GM19455 (cell line): Measurements from ENCODE around the gene EIF4A3.
"Not testable (repeated sequence)": the region's sequence is repeated elsewhere in the genome, so short reads cannot be mapped to it uniquely, and the experiment has no call there.

Source experiments
- ATAC-seq: cut with Tn5 transposase; IDR thresholded peaks from one replicate; pipeline ENCODE4 v1.9.1; 2021; ENCODE audit not compliant: unreplicated experiment

EIF4A3 gene

GRCh38 chr17:80173126-80173525 is 26.2 kb upstream of the EIF4A3 start:
- ATAC-seq = no peak

- no peak for ATAC-seq
These were observed 24.8 kb upstream of the EIF4A3 start for GRCh38 chr17:80171681-80172080.

GRCh38 chr17:80169784-80170500 is 23.0 kb upstream of the EIF4A3 start, which contains the start of gene CARD14:
Gene CARD14, plus strand, starts transcription at chr17:80170030. Its CDS starts 11,409 bp downstream, at chr17:80181439.
- ATAC-seq = no peak

- ATAC-seq = no peak
These were observed 22.2 kb upstream of the EIF4A3 start for GRCh38 chr17:80169107-80169506.

- no peak for ATAC-seq
These were observed 21.4 kb upstream of the EIF4A3 start for GRCh38 chr17:80168371-80168770.

GRCh38 chr17:80166446-80166845 is 19.5 kb upstream of the EIF4A3 start:
- ATAC-seq = no peak

DNA sequence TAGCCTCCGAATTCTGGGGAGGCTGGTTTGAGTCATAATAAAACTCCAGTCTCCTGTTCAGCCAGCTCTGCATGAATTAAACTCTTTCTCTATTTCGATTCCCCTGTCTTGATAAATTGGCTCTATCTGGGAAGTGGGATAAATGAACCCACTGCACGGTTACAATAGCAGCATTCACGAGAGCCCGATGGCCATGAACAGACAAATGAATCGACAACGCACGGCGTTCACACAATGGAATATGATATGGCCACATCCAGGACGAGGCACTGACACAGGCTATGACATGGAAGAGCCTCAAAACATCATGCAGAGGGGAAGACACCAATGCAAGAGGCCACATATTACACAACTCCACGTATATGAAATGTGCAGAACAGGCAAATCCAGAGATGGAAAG is 17.3 kb upstream of the EIF4A3 start:
- ATAC-seq = no peak

DNA sequence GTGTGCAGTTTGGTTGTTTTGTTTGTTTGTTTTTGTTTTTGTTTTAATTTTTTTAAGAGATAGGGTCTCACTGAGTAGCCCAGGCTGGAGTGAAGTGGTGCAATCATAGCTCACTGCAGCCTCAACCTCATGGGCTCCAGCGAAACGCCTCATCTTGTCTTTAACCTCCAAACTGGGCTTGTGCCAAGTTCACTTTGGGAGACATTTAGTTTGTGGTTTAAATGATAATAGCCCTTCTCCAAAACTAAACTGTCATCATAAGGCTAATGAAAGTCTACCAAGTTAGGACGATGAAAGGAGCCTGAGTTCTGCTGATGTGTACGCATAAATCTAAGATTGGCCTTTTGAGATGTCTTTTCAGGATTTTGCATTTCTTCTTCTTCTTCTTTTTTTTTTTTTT is 16.4 kb upstream of the EIF4A3 start:
- no peak for ATAC-seq

DNA sequence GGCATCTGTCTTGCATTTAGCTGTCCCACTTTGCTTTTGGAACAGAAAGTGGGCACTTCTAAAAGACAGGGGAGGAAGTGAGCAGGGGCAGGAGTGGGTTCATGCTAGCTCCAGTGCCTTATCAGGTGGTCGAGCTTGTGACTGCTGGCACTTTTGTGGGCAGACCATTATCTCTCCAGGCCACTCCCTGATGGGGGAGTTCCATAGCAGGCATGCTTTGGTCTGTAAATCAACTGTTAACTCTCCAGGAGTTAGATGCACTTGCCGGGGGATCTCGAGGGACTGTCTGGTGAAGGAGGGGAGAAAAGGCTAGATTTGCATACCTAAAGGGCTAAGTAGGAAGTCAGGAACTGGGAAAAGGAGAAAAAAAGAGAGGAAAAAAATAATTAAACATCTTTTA is 13.6 kb upstream of the EIF4A3 start:
- no peak for ATAC-seq

DNA sequence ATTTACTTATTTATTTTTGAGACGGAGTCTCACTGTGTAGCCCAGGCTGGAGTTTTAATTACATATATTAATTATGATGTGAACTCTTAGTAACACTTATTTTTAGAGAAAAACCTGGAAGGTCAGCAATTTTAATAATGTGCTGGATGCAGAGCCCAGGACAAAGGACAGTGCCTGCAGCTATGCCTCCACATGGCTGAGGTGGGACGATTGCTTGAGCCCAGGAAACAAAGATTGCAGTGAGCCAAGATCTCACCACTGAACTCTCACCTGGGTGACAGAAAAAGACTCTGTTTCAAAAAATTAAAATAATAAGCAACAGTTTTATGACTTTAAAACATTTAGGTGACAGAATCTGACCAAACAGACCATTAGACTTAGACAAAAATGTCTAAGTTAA is 11.9 kb upstream of the EIF4A3 start:
- ATAC-seq = no peak

GRCh38 chr17:80155600-80155999 is 8.7 kb upstream of the EIF4A3 start:
- not testable (repeated sequence) for ATAC-seq

DNA sequence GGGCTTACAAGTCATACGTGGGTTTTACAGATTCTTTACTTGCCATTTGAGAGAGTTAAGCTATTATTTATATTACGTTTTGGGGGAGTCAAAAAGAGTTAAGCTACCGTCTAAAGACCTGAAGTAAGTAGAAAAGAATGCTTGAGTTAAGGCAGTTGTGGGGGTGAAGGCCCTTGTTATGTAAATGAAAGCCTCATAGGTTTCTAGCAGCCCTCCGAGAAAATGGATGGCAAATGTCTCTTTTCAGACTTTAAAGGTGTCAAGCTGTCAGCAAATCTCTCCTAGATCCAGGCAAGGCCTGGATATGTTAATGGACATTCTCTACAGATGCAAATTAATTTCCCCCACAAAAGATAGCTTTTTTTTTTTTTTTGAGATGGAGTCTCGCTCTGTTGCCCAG is 7.2 kb upstream of the EIF4A3 start:
- ATAC-seq = no peak

GRCh38 chr17:80153004-80153403 is 6.1 kb upstream of the EIF4A3 start:
- ATAC-seq = no peak

- no peak for ATAC-seq
These were observed 5.3 kb upstream of the EIF4A3 start for GRCh38 chr17:80152081-80152702.

GRCh38 chr17:80151333-80151732 is 4.4 kb upstream of the EIF4A3 start:
- no peak for ATAC-seq

- peak; percentile 15 for ATAC-seq
These were observed 550 bp downstream of the EIF4A3 start for GRCh38 chr17:80146121-80147034.

DNA sequence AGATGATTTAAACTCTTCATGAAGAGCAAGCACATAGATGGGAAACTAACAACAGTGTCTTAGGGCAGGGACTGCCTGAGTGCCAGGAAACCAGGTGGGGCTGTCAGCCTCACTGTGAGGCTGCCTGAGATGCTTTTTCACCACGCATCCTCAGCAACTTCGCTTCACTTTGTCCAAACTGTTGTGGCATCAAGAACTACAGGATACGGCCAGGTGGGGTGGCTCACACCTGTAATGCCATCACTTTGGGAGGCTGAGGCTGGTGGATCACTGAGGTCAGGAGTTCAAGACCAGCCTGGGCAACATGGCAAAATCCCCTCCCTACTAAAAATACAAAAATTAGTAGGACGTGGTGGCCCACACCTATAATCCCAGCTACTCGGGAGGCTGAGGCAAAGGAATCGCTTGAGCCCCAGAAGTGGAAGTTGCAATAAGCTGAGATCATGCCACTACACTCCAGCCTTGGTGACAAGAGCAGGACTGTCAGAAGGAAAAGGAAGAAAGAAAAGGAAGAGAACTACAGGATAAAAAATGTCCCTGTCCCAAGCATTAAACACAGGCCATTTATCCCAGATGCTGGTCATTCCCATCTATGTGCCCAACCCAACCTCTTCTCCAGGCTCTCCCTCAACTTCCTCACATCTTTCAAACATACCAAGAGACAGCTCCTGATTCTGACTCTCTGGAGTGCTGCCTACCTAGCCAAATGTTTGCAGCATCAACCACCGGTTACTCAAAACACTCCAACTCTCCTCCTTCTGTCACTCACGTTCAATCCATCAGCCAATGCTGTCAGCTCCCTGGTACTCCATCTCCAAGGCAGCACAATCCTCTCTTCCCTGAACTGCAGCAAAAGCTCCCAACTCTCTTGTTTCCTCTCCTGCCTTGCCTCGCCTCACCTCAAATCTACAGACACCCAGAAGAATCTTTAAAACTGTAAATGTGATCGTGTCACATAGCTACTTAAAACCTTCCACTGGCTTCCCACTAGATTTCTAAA is 1.6 kb downstream of the EIF4A3 start:
- no peak for ATAC-seq

- ATAC-seq = no peak
These were observed 4.0 kb downstream of the EIF4A3 start for GRCh38 chr17:80142929-80143328.

DNA sequence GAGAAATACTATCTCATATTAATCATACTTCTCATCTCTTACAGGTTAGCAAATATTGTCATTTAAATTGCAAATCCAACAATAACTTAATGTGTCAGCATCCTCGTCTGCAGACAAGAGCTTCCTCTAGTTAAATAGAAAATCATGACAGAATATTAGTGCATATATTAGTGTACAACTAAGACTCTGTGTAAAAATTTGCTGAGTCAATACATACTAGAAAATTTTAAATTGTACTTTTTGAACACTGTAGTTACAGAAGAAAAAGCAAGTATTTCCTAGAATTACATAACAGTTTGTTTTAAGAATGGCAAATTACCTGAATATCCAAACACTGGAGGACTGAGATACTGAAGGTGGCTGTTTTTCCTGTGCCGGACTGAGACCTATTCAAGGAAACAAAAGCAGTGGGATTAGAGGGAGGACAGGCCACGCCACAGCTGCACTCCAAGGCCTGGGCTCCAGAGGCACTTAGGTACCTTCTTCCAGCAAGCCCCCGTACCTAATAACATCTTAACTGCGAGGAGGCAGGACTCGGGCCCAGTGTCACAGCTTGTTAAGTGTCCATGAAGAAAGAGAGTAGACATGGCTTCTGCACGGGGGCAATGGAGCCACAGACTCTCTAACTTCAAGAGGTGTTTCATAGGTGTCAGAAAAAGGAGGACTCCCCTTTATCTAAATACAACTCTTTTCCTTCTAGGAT is 5.3 kb downstream of the EIF4A3 start:
- ATAC-seq = no peak
